ENCODE data around the gene ETS1.

Gene ETS1, protein sequence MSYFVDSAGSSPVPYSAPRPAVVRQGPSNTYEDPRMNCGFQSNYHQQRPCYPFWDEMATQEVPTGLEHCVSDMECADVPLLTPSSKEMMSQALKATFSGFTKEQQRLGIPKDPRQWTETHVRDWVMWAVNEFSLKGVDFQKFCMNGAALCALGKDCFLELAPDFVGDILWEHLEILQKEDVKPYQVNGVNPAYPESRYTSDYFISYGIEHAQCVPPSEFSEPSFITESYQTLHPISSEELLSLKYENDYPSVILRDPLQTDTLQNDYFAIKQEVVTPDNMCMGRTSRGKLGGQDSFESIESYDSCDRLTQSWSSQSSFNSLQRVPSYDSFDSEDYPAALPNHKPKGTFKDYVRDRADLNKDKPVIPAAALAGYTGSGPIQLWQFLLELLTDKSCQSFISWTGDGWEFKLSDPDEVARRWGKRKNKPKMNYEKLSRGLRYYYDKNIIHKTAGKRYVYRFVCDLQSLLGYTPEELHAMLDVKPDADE

DNA sequence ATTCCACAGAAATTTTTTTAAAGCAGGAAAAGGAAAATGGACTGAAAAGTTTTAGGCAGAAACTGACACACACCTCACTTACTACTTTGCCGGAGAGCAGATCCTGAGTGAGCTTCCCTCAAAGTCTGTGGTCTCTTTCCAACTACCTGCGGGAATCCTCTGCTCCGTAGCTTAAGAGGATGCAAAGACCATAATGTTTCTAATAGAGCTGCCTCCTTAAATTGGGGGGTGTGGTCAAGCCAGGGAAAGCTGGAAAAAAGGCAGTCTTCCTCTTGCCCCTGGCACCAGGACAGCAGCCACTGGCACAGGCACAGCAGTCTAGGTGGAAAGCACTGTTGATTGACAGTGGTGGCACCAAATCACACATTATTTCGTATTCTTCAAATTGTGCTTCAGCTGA lies at the start of gene ETS1:
ETS1 (minus strand) TSS at position 144 of the 400 bp plus-strand sequence. CDS start 14,428 bp downstream, outside the sequence.
- DNase-seq = no peak

DNA sequence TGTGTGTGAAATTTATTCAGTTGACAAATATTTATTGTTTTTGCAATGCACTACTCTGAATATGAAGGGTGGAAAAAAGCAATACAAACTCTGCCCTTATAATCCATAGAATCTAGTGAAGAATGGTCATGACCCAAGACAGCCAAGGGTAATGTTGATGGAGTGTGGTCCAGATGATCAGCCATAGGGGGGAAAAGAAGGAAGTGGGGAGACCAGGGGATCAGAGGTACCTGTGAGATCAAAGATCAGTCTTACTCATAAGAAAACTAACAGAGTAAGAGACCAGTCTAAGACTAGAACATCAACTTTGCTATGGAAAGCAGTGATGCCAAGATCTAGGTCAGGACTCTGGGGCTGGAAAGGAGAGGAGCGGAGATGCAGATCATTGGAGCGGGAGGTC lies 47.0 kb upstream of the ETS1 start:
- no peak for DNase-seq

DNA sequence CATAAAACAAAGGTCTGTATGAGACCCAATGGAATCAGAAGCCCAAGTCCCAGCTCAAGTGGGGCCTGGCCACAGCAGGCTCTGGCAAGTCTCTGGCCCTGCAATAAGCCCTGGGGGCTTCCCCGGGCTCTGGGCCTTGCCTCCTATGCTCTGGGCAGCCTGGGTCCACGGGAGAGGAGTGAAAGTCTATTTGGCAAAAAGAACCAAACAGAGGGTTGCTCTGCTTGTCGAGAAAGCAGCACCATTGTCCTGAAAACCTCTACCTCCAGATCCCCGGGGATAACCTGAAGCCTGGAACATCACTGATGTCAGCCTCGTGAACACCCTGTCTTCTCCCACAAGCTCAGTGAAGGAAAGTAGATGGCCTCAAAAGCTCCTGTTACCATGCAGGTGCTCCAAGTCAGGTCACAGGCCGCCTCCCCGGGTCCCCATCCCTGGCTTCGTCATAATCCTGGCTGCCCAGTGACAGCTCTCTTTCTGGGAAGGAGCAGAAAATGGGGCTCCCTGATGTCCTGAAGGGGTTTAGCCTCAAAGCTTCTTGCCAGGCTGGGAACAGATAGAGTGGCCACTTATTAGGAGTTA lies 46.1 kb upstream of the ETS1 start:
- no peak for DNase-seq

DNA sequence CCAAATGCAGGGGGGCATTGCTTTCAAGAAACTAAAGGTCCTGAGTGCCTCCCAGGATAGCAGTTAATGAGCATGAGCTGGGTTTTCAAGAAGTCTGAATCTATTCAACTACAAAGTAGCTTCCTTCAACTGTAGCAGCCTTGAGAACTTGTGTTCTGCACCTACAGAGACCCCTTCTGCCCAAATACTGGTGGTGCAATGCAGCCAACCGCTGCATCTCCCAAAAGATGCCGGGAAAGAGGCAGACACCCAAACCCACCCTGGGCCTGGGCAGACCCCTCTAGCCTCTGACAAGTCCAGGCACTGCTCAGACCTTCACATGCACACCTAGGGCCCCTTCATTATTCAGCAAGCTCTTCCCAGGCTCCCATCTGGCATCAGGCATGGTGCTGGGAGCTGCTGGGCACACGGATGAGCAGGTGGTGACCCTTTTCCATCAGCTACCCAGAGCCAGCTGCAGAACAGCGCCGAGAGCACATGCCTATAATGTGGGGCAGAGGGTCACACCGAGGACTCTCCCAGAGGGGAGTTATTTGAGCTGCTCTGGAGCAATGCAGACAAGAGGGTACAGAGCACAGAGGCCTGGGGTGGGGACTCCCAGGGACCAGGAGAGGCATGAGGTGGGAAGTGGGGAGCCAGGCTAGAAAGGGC lies 44.9 kb upstream of the ETS1 start:
- peak; percentile 32 for DNase-seq

DNA sequence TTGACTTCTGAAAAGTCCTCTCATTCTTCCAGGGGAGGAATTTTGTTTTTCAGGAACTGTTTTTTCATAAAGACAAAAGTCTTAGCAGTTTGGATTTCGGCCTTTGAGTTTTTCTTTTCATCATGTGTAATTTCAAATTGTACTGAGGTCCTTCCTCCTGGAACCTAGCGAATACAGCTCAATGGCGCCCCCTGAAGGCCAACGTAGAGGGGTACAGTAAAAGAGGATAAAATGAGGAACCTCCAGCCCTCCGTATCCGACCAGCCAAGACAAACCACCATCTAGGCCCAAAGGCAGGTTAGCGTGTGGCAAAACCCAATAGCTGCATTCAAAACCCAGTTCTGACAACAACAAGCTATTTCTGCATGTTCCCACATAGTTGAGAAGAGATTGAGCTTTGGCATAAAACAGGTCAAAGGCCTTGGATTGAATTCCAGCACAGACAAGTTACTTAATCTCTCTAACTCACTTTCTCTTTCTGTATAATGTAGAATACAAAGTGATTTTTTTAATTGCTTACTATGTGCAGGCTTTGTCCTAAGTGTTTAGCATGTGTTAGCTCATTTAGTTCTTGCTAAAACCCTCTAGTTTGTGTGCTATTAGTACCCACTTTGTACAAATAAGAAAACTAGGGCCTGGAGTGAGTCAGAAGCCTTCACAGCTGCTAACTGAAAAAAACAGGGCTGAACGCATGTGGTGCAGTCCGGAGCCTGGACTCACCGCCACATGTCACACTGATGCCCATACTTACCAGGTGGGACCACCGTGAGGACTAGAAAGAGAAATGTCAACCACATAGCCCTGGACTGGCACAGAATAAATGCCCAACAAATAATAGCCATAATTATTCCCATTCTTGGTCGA lies 43.2 kb upstream of the ETS1 start:
- DNase-seq = peak; percentile 74

DNA sequence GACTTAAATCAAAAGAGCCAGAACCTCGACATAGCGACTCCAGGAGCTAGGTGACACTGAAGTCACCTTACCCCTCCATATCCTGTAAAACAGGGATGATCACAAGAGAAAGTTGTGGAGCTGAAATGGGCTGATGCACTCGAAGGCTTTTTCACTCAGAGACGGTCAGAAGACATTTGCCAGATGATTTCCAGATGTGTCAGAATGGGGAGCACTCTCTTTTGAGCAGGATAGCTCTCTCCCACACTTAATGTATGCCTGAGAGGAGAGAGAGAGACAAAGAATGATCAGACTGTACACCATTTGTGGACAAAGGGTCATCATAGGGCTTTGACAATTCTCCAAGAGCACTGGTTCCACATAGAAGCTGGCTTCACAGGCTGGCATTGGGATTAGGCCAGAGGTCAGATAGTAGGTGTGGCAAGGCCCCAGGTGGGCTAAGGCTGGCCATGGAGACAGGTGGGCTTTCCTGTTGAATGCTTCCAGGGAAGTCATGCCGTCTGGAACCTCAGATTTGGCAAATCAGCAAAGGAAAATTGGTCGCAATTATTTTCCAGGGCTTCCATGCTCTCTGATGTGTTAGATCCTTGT lies 42.3 kb upstream of the ETS1 start:
- DNase-seq = no peak

DNA sequence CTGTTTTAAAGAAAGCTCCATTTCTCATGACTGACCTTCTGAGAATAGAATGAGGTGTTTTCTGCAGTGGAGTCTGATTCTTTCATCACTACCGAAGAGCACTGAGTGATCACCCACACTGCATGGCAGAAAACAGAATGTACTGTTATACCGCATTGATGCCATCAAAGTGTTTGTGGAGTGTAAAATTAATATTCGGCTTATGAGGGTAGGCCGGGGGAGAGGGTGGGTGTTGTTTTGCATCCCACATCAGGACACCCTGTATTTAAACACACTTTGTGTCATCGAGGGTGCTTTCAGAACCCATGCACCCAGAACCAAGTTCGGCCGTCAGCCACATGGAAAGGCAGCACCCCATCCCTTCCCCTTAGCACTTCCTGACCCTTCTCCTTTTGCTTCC lies 41.3 kb upstream of the ETS1 start:
- no peak for DNase-seq

DNA sequence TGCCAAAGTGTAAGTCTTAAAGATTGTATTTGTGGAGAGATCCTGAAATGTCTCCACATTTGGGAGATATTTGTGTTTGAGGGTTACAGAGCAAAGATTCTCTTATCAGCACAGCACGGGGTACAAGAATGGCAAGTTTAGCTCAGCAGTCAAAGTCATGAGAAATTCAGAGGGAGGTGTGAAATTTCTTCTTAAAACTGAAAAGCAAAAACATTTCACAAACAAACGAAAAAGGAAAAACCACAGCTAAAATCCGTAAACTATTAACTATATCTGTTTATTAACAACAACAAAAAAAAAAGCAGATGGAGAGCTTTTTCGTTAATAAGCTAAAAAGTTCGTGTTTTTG lies 40.9 kb upstream of the ETS1 start:
- DNase-seq = no peak

DNA sequence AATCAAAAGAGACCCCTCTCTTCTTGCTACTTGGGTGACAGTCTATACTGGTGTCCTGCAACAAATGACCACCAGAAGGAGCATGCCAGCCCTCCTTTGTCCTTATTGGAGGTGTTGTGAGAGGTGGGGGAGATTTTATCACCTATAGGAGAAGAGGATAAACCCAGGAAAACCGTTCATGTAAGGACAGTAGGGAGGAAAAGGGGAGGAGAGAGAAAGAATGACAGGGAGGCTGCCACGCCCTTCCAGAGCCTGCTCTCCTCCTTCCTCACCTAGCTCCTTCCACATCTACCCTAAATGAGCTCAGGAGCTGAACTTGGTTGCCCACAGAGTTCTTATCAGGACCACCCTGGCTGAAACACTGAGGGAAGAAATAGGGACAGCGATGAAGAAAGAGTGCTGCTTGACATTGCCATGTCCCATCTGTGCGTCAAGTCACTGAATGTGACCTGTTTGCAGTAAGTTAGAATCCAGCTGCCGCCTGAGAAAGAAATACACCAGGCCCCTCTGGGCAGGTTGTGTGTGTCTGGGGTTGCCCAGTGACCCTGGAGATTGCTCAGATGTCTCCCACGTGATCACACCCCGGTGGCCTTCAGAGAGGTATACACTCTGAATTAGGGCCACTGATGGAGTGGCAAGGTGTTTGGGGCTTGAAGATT lies 40.4 kb upstream of the ETS1 start:
- DNase-seq = no peak

DNA sequence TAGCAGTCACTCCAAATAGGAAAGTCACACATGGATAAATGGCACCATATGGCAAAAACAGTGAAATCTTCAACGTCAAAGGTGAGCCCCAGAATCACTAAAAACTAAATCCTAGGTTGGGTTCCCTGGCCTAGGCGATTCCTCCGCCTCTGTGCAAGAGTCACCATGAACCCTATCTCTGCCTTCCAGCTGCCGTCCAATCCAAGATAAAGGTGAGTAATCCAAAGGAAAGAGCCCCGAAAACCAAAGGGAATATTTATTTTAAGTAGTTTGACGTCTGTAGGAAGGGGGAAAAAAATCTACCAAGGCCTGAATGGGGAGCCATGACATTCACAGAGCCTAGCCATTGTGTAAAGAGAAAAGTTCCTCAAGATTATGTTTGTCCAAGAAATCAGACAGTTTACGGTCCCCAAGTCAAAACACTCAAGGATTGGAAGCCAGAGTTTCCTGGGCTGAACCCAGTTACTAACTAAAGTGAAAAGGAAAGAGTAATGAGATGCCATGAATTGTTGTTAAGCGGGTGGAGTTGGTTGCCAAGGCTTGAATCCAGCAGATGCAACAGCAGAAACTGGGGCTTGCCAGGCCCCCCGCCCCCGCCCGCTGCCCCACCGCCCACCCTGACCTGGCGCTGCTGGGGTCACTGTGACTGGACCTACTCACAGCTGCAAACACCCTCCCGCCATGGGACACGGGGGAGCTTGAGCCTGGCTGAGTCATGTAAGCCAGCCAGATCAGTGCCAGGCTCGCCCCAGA lies 39.7 kb upstream of the ETS1 start:
- DNase-seq = no peak

DNA sequence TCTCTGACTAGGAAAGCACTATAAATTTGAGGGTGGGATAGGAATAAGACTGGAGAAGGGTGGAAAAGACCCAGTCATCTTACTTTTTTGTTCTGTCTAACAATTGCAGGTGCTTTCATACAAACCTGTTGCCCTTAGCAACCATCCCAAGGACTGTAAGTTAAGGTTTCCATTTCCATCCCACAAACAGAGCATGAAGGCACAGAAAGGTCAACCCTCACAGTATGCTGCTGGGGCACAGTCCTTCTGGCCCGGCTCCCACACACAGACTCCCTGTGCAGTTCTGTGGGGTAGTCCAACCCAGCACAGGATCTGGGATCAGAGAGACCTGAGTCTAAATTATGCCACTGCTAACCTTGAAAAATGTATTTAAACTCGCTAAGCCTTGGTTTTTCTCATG lies 38.4 kb upstream of the ETS1 start:
- no peak for DNase-seq

DNA sequence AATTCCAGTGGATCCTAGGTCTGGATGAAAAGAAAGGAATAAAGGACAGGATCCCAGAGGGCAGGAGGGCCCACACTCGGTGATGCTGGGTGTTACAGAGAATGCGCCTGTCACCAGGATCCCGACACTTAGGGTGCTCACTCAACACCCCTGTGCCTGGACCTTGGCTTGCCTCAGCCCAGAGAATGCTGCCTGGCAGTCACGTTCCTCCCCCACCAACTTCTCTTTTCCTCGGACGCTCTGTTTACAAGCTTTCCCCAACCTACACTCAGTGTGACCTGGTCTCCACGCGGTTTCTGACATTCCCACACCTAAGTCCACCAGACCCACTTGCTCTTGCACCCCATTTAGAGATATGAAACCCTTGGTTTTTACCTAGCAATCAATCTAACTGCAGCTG lies 38.0 kb upstream of the ETS1 start:
- no peak for DNase-seq

DNA sequence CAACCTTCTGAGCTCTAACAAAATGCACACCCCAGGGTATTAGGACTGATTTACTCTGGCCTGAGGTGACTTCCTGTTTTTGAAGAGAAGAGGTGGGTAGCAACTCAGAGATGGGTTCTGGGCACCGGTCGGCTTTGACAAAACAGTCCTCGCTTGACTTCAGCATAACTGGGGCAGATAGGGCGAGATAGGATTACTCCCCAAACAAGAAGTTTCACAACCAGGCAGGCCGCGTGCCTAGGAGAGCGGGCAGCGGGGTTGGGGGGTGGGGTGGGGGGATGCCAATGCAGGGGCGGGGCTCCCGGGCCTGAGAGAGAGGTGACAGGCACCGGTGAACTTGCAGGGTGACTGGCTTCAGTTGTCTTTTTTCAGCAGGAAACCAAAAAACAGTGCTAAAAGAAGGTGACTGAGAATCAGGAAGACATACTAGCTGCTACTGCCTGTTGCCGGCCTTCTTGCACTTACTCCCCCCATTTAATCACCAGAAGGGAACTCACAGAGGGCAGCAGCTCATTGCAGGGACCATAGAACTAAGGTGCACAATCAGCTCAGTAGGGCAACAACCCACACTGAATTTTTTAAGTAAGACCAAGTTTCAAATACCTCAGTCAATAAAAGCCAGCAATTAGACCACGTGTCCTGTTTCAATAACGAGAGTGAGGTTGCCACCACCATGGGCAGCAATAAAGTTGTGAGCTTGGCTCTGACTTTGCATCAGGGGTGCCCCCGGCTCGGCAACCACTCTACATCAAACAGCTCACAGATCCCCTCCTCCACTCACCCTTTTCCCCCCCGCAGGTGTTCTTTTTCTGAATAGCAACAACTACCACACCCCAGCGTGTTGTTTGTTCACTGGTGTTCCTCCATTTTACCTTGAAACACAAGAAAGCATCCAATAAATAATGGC lies 37.2 kb upstream of the ETS1 start:
- no peak for DNase-seq

DNA sequence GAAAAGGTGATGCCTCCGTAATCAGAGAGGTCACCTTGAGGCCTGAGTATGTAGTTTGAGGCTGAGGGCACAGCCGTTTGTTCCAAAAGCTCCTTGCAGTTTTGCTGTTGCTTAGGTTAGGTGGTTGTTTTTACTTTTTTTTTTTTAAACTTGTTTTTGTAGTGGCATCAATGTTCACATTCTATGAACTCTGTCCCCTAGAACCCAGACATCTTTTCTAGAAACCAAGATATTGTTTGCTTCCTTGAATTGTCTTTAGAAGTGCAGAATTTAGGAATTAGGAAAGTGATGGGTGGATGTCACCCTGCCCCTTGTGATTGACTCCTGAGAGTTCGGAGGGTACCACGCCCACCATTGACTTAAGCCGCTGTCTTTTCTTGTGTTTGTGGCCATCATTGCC lies 35.7 kb upstream of the ETS1 start:
- DNase-seq = no peak

DNA sequence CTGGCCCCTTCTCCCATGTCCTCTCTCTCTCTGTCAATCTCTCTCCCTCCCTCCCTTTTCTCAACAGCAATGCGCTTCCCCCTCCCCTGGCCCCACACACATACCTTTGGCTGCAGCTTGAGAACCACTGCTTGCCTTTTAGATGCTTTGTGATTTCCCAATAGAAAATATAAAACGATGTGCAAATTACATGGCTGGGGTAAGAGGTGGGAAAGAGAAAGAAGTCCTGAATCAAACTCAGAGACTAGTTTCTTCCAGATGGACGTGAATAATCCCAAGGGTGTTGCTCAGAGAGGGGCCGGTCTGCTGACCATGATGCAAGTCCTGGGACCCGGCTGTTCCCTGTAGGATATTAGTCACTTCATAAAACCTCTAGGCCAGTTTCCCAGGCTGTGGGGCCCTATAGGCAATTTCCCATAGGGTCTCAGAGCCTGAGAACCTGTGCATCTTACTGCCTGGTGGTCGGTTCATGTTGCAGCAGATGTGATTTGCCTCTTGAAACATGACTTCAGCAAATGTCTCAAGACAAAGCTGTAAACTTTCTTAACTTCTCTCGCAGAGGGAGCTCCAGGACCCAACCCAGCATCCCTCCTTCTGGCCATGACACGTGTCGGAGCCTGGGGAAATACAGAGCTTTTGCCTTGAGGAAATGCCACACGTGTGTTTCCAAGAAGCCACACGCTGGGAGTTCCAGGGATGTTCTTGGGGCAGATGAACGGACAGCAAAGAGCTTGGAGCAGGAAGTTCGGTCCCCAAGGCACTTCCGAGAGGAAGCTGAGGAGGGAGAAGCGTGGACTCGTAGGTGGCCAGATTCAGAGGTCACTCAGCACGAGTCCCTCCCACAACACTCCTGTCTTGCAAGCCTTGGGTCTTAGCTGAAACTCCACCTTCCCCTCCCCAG lies 34.5 kb upstream of the ETS1 start:
- DNase-seq = no peak

DNA sequence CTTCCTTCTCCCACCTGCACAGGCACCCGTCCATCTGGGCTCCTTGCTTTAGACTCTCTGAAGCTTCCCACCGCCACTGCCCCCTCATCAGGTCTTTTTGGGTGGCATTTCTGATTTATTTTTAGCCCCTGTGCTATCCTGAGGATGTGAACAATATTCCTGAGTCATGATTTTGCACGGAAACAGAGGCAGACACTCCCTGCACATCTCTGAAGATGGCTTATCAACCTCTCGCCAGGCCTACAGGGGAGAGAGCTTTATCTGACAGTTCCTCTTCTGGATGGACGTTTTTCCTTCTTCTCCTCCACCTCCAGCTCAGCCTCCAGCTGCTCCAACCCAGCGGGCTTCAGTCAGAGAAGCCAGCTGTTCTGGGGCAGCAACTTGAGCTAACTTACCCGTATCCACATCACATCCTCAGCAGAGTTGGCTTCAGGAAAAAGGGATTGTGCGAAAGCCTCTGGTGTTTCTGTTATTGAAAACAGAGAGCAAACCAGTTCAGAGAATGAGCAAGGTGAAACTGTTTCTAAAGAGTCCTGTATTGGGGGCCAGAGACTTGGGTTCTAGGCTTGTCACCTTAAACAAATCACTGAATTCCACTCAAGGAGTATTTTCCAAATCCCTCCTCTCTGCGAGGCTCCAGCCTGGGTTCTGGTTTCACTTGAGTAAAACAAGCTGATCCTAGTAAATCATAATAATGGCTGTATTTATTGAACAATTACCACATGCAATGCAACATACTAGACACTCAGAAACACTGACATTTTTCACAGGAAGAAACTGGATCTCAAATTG lies 33.1 kb upstream of the ETS1 start:
- DNase-seq = no peak

DNA sequence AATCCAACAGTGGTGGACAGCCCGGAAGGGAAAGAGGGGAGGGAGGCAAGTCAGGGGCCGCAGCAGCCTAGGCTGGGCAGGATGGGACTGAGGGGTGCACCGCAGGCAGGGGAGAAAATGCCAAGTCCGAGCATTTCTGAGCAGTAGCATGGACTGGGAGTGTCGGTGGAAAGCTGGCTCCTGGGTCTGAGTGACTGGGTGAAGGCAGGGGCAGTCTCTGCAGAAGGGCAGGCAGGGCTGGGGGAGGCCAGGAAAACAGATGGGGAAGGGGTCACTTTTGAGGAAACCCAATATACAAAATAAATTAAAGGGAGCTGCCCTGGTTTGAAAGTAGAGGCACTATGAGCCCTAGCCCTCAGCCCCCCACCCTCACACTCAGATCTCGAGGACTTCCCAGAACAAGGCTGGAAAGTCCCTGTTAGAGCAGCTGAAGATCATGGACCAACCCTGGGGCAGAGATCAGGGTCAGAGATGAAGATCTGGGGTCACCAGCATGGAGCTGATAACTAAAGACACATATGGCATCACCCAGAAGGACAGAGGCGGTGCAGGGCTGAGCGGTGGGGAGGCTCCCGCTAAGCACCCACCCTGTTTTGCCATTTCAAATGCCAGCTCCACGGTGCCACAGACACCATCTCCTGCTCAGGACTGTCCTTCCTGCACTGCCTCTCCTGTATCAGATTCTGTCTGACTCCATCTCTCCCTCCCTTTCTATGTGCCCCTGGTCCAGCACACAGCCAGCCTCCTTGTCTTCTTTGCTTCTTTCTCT lies 32.4 kb upstream of the ETS1 start:
- no peak for DNase-seq

DNA sequence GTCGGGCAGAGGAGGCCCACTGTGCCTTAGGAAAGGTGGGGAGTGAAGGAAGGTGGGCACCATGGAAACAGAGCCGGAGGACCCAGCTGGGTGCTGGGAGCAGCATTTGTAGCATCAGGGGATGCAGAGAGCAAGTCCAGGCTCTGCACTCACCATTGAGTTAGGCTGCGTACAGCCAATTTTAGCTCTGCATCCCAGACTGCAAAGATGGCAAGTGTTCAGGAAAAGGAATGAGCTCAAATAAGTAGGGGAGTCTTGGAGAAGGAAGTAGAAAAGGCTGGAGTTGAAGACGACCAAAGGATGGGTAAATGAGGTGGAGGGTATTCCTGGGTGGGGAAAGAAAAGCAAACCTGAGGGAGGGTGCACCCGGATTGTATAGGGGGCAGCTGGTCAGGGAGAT lies 31.6 kb upstream of the ETS1 start:
- no peak for DNase-seq

All from NCI-H1105 treated with DMSO at 0.1 percent for 48 hours (cell line).